GM21526 (cell line): ENCODE results near the gene VTI1A.
"Not testable (repeated sequence)": the region's sequence is repeated elsewhere in the genome, so short reads cannot be mapped to it uniquely, and the experiment has no call there.

ENCODE experiments used
- ATAC-seq: cut with Tn5 transposase; IDR thresholded peaks from one replicate; pipeline ENCODE4 v1.9.1; 2021; ENCODE audit warnings: moderate library complexity; ENCODE audit not compliant: unreplicated experiment, low FRiP score

VTI1A gene

GRCh38 chr10:112446855-112447619 is at the start of gene VTI1A, which contains the start of gene ZDHHC6:
VTI1A (plus strand) TSS chr10:112447215; CDS start chr10:112447374, 159 bp downstream.
ZDHHC6 (minus strand) TSS chr10:112446914; CDS start chr10:112445436, 1,478 bp downstream.
- ATAC-seq, result peak; percentile 95

DNA sequence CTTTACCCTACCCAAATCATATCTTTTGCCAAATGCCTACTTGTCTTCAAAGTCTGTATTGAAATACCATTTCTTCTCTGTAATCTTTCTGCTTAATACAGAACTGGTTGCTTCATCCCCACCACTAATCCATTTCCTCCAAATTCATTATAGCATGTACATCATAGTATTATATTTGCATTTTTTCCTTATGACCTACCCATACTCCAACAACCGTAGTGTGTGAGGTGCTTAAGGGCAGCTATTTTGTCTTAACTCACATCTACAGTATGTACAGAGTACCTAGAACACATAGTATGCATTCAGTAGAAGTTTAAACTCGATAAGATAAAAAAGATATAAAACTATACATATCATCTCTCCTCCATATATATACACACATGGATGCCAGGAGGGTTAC is 49.4 kb upstream of the VTI1A start:
- ATAC-seq, result no peak

- no peak for ATAC-seq
These were observed 44.1 kb upstream of the VTI1A start for GRCh38 chr10:112402917-112403316.

- ATAC-seq, result no peak
These were observed 42.4 kb upstream of the VTI1A start for GRCh38 chr10:112404617-112405016.

DNA sequence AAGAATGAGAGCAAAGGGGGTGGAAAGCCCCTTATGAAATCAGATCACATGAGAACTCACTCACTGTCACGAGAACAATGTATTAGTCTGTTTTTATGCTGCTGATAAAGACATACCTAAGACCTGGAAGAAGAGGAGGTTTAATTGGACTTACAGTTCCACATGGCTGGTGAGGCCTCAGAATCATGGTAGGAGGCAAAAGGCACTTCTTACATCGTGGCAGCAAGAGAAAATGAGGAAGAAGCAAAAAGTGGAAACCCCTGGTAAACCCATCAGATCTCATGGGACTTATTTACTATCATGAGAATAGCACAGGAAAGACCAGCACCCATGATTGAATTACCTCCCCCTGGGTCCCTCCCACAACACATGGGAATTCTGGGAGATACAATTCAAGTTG is 40.2 kb upstream of the VTI1A start:
- ATAC-seq, result not testable (repeated sequence)

DNA sequence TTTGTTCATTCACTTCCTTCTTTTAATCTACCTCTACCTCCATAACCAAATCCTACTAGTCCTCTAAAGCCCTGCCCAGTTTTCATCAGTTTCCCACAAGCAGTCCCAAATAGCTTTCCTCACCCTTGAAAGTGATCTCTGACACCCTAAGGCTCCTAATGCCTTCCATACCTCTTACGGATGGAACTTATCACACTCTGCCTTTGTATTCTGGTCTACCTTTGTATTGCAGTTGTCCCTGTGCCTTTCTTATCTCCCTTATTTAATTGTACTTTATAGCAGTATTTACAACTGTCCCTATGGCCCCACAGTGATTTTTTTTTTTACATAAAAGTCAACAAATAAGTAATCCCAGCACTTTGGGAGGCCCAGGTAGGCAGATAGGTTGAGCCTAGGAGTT is 39.3 kb upstream of the VTI1A start:
- no peak for ATAC-seq

GRCh38 chr10:112409299-112409698 is 37.7 kb upstream of the VTI1A start:
- no peak for ATAC-seq

- no peak for ATAC-seq
These were observed 37.3 kb upstream of the VTI1A start for GRCh38 chr10:112409755-112410154.

DNA sequence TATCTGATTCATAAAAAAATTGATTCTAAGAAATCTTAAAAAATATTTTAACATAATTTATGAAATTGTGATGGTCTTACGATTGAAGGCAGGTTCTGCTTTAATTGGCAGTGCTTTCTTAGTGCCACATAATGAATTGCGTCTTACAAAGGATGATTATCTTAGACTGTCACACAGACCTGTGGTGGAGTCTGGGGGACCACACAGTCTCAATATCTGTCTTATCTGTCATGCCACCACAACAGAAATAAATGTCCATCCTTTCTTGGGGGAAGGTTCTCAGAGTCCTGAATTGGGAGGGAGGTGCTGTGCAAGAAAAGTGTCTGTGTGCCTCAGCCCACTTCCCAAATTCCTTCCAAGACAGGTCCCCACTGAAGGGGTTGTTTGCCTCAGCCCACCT is 34.3 kb upstream of the VTI1A start:
- no peak for ATAC-seq

DNA sequence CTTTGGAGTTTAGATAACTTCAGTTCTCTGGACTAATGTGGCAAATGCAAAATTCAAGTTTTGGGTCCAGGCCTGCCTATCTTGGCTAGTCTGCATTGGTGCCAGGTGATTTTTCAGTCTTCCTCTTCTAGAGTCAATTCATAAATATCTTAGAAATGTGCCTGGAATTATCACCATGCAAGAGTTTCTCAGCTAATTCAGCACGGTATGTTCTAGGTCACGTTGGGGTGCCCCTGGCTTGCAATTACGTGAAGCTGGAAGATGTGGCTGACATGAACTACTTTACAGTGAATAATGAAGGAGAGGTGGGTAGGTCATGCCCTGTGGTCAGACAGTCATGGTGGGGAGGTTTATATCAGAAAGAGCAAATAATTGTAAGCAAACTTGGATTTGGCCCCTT is 25.3 kb upstream of the VTI1A start:
- no peak for ATAC-seq

GRCh38 chr10:112424651-112425050 is 22.4 kb upstream of the VTI1A start:
- no peak for ATAC-seq

GRCh38 chr10:112426111-112426510 is 20.9 kb upstream of the VTI1A start:
- no peak for ATAC-seq

DNA sequence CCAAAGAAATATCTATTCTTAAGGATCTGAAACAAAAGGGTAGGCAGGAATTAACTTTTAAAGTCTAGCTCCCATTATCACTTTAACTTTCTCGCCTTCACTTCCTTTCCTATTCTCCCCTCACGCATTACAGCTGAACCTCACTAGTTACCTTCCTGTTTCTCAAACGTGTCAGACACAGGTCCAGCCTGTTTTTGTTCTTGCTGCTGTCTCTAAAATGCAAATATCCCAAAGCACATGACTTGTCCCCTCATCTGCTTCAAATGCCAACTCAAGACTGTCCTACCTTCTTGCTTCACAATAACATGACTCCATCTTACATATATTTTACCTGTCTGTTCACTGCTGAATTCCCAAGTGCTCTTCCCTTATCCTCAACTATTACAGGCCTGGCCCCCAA is 17.9 kb upstream of the VTI1A start:
- no peak for ATAC-seq

DNA sequence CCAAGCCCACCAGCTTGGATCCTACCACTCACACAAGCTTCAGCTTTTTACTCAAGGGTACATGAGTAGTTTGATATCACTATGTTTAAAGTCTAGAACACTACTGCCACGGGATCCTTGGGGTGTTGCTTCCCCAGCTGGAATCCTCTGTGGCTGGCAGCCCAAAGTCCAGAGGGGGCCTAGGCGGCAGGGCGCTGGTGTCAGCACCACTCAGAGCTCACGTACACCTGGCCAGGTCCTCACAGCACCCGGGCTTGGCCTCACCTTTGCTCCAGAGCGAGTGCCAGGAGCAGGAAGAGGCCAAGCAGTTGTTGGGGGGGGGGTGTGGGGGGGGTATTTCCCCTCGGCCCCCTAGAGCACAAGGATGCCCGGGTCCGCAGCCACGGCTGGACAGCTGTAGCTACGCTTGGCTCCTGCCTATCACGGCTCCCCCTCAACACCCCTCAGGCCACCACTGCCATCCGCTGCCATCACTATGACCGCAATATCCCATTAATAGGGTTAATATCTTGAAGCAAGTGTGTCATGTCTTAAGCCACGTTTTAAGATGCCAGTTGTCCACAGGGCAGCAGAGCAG is 17.3 kb upstream of the VTI1A start:
- no peak for ATAC-seq

DNA sequence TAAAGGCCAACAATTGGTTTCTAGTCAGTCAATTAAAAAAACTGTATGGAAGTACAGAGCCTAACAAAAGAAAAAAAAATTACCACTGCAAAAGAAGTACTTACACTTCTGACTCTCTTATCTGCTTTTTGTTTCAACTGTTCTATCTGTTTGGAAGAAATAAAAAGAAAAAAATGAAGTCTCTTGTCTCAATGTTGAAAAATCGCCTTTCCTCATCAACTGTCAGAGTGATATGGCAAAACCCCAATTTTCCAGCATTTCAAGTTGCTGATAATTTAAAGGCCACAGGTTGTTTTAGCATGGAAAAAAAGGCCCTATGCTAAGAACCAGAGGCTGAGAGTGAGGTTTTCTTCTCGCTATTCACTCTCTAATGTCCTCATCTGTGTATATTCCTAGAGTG is 13.9 kb upstream of the VTI1A start:
- ATAC-seq, result no peak

DNA sequence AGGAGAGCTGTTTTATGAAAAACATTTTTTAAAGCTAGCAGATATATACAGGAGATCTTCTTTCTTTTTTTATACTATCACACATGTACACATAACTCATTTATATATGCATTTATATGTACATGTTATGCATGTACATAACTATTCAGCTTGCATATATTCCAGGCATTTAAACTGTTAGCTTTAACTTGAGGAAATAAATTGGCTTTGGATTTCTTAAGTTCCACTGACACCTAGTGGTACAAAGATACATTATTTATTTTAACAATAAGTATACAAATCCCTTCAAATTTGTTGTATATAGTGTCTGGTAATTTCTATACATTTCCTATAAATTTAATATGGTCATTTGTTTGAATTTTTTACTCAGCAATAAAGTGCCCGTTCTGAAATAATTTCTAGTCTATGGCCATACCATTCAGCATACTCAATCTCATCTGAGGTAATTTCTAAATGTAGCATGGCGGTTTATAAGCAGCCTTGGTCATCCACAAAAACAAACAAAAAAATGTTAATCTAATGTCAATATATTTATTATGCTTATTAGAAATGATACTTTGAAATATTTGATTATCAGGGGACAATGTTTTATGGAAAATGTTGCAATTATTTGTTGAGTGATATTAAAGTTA is 11.9 kb upstream of the VTI1A start:
- no peak for ATAC-seq

DNA sequence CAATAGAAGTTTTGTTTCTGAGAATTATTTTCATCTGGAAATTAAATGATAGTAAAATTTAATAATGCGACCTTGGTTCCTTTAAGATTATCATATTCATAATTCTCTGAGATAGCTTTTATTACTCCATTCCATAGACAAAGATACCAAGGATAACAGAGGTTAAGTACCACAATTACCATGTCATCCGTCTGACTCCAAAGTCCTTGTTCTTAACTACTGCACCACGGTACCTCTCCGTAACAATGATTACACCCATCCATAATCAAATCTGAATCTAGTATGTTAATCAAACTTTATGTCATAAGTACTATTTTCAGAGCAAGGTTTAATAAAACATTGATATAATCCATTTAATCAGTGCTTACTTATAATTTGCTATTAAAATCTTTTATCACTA is 8.7 kb upstream of the VTI1A start:
- ATAC-seq, result no peak

DNA sequence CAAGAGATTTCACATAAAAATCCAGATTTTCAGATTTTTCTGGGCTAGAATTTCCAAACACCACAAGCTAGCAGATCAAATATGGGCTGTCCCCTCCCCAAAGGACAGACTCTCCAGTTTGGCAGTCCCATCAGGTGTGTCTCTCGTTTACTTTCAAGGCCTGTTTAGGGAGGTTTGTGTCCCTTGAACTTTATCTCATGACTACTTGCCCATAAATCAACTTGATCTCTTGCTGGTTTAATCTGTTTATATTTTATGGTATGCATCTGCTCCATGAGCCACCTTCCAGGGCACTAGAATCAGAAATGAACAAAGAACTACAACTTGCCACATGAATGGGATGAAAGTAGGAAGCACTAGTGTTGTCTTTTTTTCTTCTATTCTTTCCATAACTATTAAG is 5.5 kb upstream of the VTI1A start:
- ATAC-seq, result no peak

DNA sequence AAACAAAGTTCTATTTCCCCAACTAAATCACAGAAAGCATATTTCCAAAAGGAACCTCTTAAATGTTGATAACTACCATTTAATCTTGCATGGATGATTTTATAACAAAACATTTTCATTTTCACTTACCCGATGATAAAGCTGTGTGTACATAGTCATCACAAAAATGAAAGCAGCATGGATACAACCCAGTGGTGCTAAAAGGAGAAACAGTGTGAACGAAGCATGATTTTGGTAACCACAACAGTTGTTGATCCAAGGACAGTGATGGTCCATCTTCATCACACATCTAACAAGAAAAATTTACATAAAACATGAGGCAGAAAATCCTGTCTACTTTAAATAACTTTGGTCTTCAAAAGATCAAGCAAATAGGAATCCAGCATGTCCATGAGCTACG is 5.0 kb upstream of the VTI1A start:
- no peak for ATAC-seq

DNA sequence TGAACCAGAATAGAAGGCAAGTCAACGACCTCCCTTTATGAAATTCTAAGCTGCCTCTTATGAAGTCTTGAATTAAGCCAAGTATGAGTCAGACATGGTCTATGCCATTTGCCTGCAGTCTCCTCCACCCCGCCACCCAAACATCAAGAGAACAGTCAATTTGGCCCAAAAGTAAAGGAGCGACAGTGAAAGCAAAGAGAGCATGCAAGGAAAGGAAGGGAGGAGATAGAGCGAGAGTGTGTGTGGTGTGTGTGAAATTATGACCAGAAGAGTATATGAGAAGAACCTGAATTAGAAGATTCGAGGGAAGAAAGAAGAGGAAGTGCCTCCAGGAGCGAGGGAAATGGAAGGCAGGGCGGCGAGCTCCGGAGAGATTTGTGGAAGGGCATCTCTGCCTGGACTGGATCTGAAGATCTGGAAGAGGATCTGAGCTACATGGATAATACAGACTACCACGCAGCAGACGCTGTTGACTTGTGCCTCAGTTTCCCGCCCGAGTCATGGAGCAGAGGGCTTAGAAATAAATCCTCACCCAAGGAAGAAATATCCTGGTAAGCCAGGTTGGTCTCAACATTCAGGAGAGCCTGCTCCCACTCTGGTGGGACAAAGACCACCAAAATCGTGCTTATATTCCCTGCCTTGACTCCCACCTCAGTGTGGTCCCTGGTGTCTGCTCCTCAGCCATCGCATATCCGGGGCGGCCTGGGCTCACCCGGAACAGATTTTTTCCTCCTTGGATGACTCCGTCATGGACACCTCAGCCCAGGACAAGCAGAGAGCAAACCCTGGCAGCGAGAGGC is 760 bp upstream of the VTI1A start:
- no peak for ATAC-seq

- no peak for ATAC-seq
These were observed 559 bp downstream of the VTI1A start for GRCh38 chr10:112447620-112447928.
